ENCODE measurements around the gene DUSP2. TPM values are rescaled to one million over a fixed set of nuclear protein-coding genes. Genes with fewer than 3 reads are reported as not detected.

Gene DUSP2
- total RNA-seq, 1 experiment from 2014 or later: 4.9 TPM

GRCh38 chr2:96180002-96180401 lies 34.8 kb upstream of the DUSP2 start:
- no peak for DNase-seq (ENCODE audit: low read depth, low spot score)
- CTCF ChIA-PET: no interaction called here
- no peak for TF ChIP-seq TCF7L2 (IDR thresholded peaks at IDR 0.05; ENCODE audit: low read depth, low read length)
- TF ChIP-seq, protein P1, sequence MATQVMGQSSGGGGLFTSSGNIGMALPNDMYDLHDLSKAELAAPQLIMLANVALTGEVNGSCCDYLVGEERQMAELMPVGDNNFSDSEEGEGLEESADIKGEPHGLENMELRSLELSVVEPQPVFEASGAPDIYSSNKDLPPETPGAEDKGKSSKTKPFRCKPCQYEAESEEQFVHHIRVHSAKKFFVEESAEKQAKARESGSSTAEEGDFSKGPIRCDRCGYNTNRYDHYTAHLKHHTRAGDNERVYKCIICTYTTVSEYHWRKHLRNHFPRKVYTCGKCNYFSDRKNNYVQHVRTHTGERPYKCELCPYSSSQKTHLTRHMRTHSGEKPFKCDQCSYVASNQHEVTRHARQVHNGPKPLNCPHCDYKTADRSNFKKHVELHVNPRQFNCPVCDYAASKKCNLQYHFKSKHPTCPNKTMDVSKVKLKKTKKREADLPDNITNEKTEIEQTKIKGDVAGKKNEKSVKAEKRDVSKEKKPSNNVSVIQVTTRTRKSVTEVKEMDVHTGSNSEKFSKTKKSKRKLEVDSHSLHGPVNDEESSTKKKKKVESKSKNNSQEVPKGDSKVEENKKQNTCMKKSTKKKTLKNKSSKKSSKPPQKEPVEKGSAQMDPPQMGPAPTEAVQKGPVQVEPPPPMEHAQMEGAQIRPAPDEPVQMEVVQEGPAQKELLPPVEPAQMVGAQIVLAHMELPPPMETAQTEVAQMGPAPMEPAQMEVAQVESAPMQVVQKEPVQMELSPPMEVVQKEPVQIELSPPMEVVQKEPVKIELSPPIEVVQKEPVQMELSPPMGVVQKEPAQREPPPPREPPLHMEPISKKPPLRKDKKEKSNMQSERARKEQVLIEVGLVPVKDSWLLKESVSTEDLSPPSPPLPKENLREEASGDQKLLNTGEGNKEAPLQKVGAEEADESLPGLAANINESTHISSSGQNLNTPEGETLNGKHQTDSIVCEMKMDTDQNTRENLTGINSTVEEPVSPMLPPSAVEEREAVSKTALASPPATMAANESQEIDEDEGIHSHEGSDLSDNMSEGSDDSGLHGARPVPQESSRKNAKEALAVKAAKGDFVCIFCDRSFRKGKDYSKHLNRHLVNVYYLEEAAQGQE (IDR thresholded peaks at IDR 0.05; ENCODE audit: insufficient read depth in 1 of 2, low read depth in 2 of 2, low read length in 1 of 2): no peak
- H3K4me1 ChIP-seq (ENCODE audit: control insufficient read depth, insufficient read depth, low read length): no peaks in the 10 kb centered on the region
- intact Hi-C loops (cut with micrococcal nuclease; ENCODE audit: unreplicated experiment): no loop called here
- ATAC-seq: no peak
- no peak overlapping the region for H3K27ac ChIP-seq (ENCODE audit: low read length)
- H3K4me3 ChIP-seq (ENCODE audit: low read depth in 2 of 2, low read length in 2 of 2): no peak overlapping the region
- POLR2A ChIA-PET: no interaction called here
- no peaks in the 10 kb centered on the region for H3K27me3 ChIP-seq (ENCODE audit: control insufficient read depth, insufficient read depth, low read length)
- in situ Hi-C loops (cut with HindIII; ENCODE audit: low pct_unique_long_range_greater_than_20kb, low sequenced_read_pairs): no loop called here
- no peaks in the 10 kb centered on the region for H3K36me3 ChIP-seq (ENCODE audit: control insufficient read depth, insufficient read depth, low read length)
- no peaks in the 10 kb centered on the region for H3K9me3 ChIP-seq (ENCODE audit: control insufficient read depth, insufficient read depth, low read depth, low read length)
- no TSS peak for BruUV-seq (replicated peaks)

- intact Hi-C loops (cut with micrococcal nuclease; ENCODE audit: unreplicated experiment): no loop called here
- no TSS peak for BruUV-seq (replicated peaks)
Measured at GRCh38 chr2:96176661-96177060, 31.4 kb upstream of the DUSP2 start.

More at GRCh38 chr2:96176661-96177060, 31.4 kb upstream of the DUSP2 start:
- no peak for DNase-seq (ENCODE audit: low read depth, low spot score)
- H3K27ac ChIP-seq (ENCODE audit: low read length): no peak overlapping the region
- TF ChIP-seq, protein P2, sequence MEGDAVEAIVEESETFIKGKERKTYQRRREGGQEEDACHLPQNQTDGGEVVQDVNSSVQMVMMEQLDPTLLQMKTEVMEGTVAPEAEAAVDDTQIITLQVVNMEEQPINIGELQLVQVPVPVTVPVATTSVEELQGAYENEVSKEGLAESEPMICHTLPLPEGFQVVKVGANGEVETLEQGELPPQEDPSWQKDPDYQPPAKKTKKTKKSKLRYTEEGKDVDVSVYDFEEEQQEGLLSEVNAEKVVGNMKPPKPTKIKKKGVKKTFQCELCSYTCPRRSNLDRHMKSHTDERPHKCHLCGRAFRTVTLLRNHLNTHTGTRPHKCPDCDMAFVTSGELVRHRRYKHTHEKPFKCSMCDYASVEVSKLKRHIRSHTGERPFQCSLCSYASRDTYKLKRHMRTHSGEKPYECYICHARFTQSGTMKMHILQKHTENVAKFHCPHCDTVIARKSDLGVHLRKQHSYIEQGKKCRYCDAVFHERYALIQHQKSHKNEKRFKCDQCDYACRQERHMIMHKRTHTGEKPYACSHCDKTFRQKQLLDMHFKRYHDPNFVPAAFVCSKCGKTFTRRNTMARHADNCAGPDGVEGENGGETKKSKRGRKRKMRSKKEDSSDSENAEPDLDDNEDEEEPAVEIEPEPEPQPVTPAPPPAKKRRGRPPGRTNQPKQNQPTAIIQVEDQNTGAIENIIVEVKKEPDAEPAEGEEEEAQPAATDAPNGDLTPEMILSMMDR (IDR thresholded peaks at IDR 0.05): no peak
- no peak for TF ChIP-seq POLR2AphosphoS5 (IDR thresholded peaks at IDR 0.05; ENCODE audit: low read depth, low read length)
- TF ChIP-seq, protein P1 (IDR thresholded peaks at IDR 0.05; ENCODE audit: insufficient read depth in 1 of 2, low read depth in 2 of 2, low read length in 1 of 2): no peak
- no peak for TF ChIP-seq SIN3A (IDR thresholded peaks at IDR 0.05; ENCODE audit: borderline replicate concordance, insufficient read depth, low read depth, low read length)
- no peak for TF ChIP-seq TCF7L2 (IDR thresholded peaks at IDR 0.05; ENCODE audit: low read depth, low read length)
- POLR2A ChIA-PET: no interaction called here
- ATAC-seq: no peak
- H3K4me3 ChIP-seq (ENCODE audit: low read depth in 2 of 2, low read length in 2 of 2): no peak overlapping the region
- no peaks in the 10 kb centered on the region for H3K9me3 ChIP-seq (ENCODE audit: control insufficient read depth, insufficient read depth, low read depth, low read length)
- no peaks in the 10 kb centered on the region for H3K36me3 ChIP-seq (ENCODE audit: control insufficient read depth, insufficient read depth, low read length)
- no peaks in the 10 kb centered on the region for H3K27me3 ChIP-seq (ENCODE audit: control insufficient read depth, insufficient read depth, low read length)
- CTCF ChIA-PET: no interaction called here
- in situ Hi-C loops (cut with HindIII; ENCODE audit: low pct_unique_long_range_greater_than_20kb, low sequenced_read_pairs): no loop called here
- H3K4me1 ChIP-seq (ENCODE audit: control insufficient read depth, insufficient read depth, low read length): no peaks in the 10 kb centered on the region

All from Panc1 (cell line).